DOHH2 (cell line): ENCODE data around the gene SNTN.

Experiments used
- EZH2phosphoT487 ChIP-seq: fragments of 200-600 bp; sonication (generic); IDR thresholded peaks from 2 replicates; pipeline ENCODE4 v1.6.1; 2017; ENCODE audit warnings: borderline replicate concordance, mild to moderate bottlenecking, antibody characterized with exemption, low read length, moderate library complexity, mixed read lengths
- TF ChIP-seq, protein P1 (sequence below): fragments of 200-600 bp; sonication (generic); IDR thresholded peaks from one replicate; pipeline ENCODE4 v1.5.1; 2014; ENCODE audit warnings: antibody characterized with exemption, mild to moderate bottlenecking, low read depth, low read length; ENCODE audit not compliant: poor library complexity, severe bottlenecking

GRCh38 chr3:63656786-63657185 lies 4.3 kb downstream of the SNTN start:
- TF ChIP-seq, protein P1, sequence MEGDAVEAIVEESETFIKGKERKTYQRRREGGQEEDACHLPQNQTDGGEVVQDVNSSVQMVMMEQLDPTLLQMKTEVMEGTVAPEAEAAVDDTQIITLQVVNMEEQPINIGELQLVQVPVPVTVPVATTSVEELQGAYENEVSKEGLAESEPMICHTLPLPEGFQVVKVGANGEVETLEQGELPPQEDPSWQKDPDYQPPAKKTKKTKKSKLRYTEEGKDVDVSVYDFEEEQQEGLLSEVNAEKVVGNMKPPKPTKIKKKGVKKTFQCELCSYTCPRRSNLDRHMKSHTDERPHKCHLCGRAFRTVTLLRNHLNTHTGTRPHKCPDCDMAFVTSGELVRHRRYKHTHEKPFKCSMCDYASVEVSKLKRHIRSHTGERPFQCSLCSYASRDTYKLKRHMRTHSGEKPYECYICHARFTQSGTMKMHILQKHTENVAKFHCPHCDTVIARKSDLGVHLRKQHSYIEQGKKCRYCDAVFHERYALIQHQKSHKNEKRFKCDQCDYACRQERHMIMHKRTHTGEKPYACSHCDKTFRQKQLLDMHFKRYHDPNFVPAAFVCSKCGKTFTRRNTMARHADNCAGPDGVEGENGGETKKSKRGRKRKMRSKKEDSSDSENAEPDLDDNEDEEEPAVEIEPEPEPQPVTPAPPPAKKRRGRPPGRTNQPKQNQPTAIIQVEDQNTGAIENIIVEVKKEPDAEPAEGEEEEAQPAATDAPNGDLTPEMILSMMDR: no peak
- TF ChIP-seq EZH2phosphoT487: no peak
